Fibroblast of pulmonary artery (primary cell): Measurements from ENCODE around the gene ACAP3.

ENCODE experiments used
- DNase-seq: peaks from one replicate; pipeline ENCODE4 v3.0.0-alpha.2; 2010; ENCODE audit warnings: low read depth
- H3K4me3 ChIP-seq: replicated peaks from 2 replicates; pipeline ENCODE4 v1.5.1; 2011; ENCODE audit warnings: low read depth, mild to moderate bottlenecking, control low read depth, low read length, moderate library complexity
- CTCF ChIP-seq: IDR thresholded peaks from 2 replicates; pipeline ENCODE4 v1.5.1; 2011; ENCODE audit warnings: mild to moderate bottlenecking, control low read depth, low read length, inconsistent platforms; ENCODE audit errors: missing control alignments

ACAP3 gene

GRCh38 chr1:1282998-1283397 lies 24.7 kb downstream of the ACAP3 start:
- no peak overlapping the region for H3K4me3 ChIP-seq
- DNase-seq, result no peak
- TF ChIP-seq CTCF, result no peak

- peak; percentile 53 for DNase-seq
- H3K4me3 ChIP-seq, result no peak overlapping the region
- TF ChIP-seq CTCF, result no peak
Measured at GRCh38 chr1:1281533-1282321, 26.0 kb downstream of the ACAP3 start.

GRCh38 chr1:1280782-1281481 lies 26.8 kb downstream of the ACAP3 start:
- H3K4me3 ChIP-seq, result no peak overlapping the region

GRCh38 chr1:1279028-1279427 lies 28.7 kb downstream of the ACAP3 start:
- DNase-seq, result no peak
- H3K4me3 ChIP-seq, result no peak overlapping the region
- TF ChIP-seq CTCF, result no peak

More at GRCh38 chr1:1280782-1281481, 26.8 kb downstream of the ACAP3 start:
- TF ChIP-seq CTCF, result no peak
- DNase-seq, result no peak

GRCh38 chr1:1278620-1279019 lies 29.1 kb downstream of the ACAP3 start:
- DNase-seq, result no peak
- TF ChIP-seq CTCF, result no peak
- H3K4me3 ChIP-seq, result no peak overlapping the region

GRCh38 chr1:1275836-1276235 lies 31.9 kb downstream of the ACAP3 start:
- DNase-seq, result no peak
- H3K4me3 ChIP-seq, result no peak overlapping the region

More at GRCh38 chr1:1275836-1276235, 31.9 kb downstream of the ACAP3 start:
- no peak for TF ChIP-seq CTCF
